ENCODE results near the gene CCDC8. TPM values are rescaled to one million over a fixed set of nuclear protein-coding genes. Genes with fewer than 3 reads are reported as not detected.

CCDC8 gene
- total RNA-seq, 1 experiment from 2014 or later, result not detected

DNA sequence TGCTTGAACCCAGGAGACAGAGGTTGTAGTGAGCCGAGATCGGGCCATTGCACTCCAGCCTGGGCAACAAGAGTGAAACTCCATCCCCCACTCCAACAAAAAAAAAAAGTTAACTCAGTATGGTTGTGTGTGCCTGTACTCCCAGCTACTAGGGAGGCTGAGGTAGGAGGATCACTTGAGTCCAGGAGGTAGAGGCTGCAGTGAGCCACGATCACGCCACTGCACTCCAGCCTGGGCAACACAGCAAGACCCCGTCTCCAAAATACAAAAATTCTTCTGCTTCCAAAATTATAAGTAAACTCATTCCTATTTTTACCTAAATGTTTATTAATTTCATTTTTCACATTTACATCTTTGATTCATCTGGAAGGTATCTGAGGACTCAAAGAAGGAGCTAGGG is 43.6 kb upstream of the CCDC8 start:
- ChIA-PET CTCF (interaction anchor here (0.6 to 1.0 kb wide), 3 partner anchors 55 to 158 kb away, joined by 3 to 4 read pairs (median 3); no protein-coding TSS in a partner anchor), POLR2A (interaction anchor here (0.6 to 1.7 kb wide), 4 partner anchors 9 to 358 kb away, joined by 3 to 7 read pairs (median 5); no protein-coding TSS in a partner anchor)
- BruUV-seq (replicated peaks), result no TSS peak

DNA sequence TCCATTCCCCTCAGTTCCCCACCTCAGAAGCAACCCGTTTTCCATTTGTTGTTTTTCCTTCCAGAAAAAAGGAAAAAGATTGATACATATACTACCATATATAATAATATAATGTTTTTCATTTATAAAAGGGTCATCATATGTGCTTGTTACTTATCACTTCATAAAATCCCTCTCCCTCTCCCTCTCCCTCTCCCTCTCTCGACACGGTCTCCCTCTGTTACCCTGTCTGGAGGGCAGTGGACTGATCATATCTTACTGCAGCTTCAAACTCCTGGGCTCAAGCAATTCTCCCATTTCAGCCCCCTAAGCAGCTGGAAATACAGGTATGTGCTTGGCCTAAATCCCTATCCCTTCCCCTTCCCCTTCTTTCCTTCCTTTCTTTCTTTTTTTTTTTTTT is 40.9 kb upstream of the CCDC8 start:
- Mint-ChIP-seq H3K27me3 (ENCODE audit: insufficient read depth, unreplicated experiment) (no peaks in the 10 kb centered on the region), H3K36me3 (ENCODE audit: insufficient read depth, unreplicated experiment) (no peaks in the 10 kb centered on the region), H3K27ac (ENCODE audit: low read depth, unreplicated experiment) (peak overlapping the region; percentile 59), H3K4me1 (ENCODE audit: insufficient read depth, unreplicated experiment) (peaks cover 33% of the 10 kb centered on the region), H3K4me3 (ENCODE audit: unreplicated experiment) (no peak overlapping the region), H3K9me3 (ENCODE audit: unreplicated experiment) (no peaks in the 10 kb centered on the region)
- ChIA-PET POLR2A (interaction anchor here (0.9 to 2.9 kb wide), 4 partner anchors 12 to 20 kb away, joined by 4 to 17 read pairs (median 7); no protein-coding TSS in a partner anchor), CTCF (interaction anchor here (0.7 kb wide), 1 partner anchor 147 kb away, joined by 3 read pairs; no protein-coding TSS in a partner anchor)
- intact Hi-C loops (cut with micrococcal nuclease), result no loop called here
- TF ChIP-seq, protein P1, sequence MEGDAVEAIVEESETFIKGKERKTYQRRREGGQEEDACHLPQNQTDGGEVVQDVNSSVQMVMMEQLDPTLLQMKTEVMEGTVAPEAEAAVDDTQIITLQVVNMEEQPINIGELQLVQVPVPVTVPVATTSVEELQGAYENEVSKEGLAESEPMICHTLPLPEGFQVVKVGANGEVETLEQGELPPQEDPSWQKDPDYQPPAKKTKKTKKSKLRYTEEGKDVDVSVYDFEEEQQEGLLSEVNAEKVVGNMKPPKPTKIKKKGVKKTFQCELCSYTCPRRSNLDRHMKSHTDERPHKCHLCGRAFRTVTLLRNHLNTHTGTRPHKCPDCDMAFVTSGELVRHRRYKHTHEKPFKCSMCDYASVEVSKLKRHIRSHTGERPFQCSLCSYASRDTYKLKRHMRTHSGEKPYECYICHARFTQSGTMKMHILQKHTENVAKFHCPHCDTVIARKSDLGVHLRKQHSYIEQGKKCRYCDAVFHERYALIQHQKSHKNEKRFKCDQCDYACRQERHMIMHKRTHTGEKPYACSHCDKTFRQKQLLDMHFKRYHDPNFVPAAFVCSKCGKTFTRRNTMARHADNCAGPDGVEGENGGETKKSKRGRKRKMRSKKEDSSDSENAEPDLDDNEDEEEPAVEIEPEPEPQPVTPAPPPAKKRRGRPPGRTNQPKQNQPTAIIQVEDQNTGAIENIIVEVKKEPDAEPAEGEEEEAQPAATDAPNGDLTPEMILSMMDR (IDR thresholded peaks at IDR 0.05; ENCODE audit: unreplicated experiment), result no peak
- DNase-seq (ENCODE audit: unreplicated experiment), result no peak
- no TSS peak for BruUV-seq (replicated peaks)

More for the DNA sequence above, 43.6 kb upstream of the CCDC8 start:
- no peak overlapping the region for H3K27ac Mint-ChIP-seq (ENCODE audit: low read depth, unreplicated experiment)
- no peaks in the 10 kb centered on the region for H3K27me3 Mint-ChIP-seq (ENCODE audit: insufficient read depth, unreplicated experiment)
- DNase-seq (ENCODE audit: unreplicated experiment), result no peak
- H3K9me3 Mint-ChIP-seq (ENCODE audit: unreplicated experiment), result no peaks in the 10 kb centered on the region
- intact Hi-C loops (cut with micrococcal nuclease), result no loop called here
- TF ChIP-seq, protein P1 (IDR thresholded peaks at IDR 0.05; ENCODE audit: unreplicated experiment), result no peak
- peaks cover 21% of the 10 kb centered on the region for H3K4me1 Mint-ChIP-seq (ENCODE audit: insufficient read depth, unreplicated experiment)
- H3K36me3 Mint-ChIP-seq (ENCODE audit: insufficient read depth, unreplicated experiment), result no peaks in the 10 kb centered on the region
- no peak overlapping the region for H3K4me3 Mint-ChIP-seq (ENCODE audit: unreplicated experiment)

DNA sequence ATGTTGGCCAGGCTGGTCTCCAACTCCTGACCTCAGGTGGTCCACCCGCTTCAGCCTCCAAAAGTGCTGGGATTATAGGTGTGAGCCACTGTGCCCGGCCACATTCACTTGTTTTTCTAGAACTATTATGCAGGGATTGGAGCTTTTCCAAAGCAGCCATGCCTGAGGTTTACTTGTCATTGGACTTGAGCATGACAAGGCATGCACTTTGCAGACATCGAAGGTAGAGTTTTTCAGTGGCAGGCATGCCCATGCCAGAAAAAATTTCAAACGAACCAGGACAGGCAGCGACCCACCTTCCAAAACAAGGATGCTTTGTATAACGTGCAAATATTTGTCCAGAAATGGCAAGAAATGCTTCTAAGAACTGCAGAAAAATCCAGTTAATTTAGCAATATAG is 40.3 kb upstream of the CCDC8 start:
- ChIA-PET CTCF (interaction anchor here (0.7 kb wide), 2 partner anchors 83 to 148 kb away, joined by 3 to 6 read pairs; no protein-coding TSS in a partner anchor), POLR2A (interaction anchor here (0.7 to 3.3 kb wide), 6 partner anchors 8 to 147 kb away, joined by 3 to 31 read pairs (median 7); partner anchors contain the start of gene CALM3)
- no peak overlapping the region for H3K4me3 Mint-ChIP-seq (ENCODE audit: unreplicated experiment)
- H3K4me1 Mint-ChIP-seq (ENCODE audit: insufficient read depth, unreplicated experiment), result peaks cover 33% of the 10 kb centered on the region
- H3K36me3 Mint-ChIP-seq (ENCODE audit: insufficient read depth, unreplicated experiment), result no peaks in the 10 kb centered on the region
- peak; percentile 46 for DNase-seq (ENCODE audit: unreplicated experiment)
- no peaks in the 10 kb centered on the region for H3K9me3 Mint-ChIP-seq (ENCODE audit: unreplicated experiment)
- TF ChIP-seq, protein P1 (IDR thresholded peaks at IDR 0.05; ENCODE audit: unreplicated experiment), result no peak
- H3K27ac Mint-ChIP-seq (ENCODE audit: low read depth, unreplicated experiment), result peak overlapping the region; percentile 59
- no TSS peak for BruUV-seq (replicated peaks)
- H3K27me3 Mint-ChIP-seq (ENCODE audit: insufficient read depth, unreplicated experiment), result no peaks in the 10 kb centered on the region
- intact Hi-C loops (cut with micrococcal nuclease), result no loop called here

DNA sequence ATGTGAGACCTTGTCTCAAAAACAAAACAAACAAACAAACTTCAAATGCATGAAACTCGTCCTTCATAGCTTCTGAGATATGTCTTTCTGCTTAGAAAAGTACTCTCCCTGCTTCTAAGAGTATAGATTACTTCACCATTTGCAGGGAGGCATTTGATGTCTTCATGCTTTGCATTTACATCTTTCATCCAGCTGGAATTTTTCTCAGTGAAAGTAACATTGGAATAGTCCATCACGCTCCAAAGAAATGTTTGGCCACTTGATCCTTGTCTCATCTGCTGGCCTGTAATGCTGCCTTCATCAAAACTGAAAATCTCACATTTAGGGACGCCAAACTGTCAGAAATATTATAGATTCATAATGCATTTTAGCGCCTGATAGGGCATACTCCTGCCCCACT is 38.8 kb upstream of the CCDC8 start:
- TF ChIP-seq, protein P1 (IDR thresholded peaks at IDR 0.05; ENCODE audit: unreplicated experiment), result no peak
- Mint-ChIP-seq H3K36me3 (ENCODE audit: insufficient read depth, unreplicated experiment) (no peaks in the 10 kb centered on the region), H3K9me3 (ENCODE audit: unreplicated experiment) (no peaks in the 10 kb centered on the region), H3K27ac (ENCODE audit: low read depth, unreplicated experiment) (no peak overlapping the region), H3K4me3 (ENCODE audit: unreplicated experiment) (no peak overlapping the region), H3K4me1 (ENCODE audit: insufficient read depth, unreplicated experiment) (peaks cover 33% of the 10 kb centered on the region), H3K27me3 (ENCODE audit: insufficient read depth, unreplicated experiment) (no peaks in the 10 kb centered on the region)
- DNase-seq (ENCODE audit: unreplicated experiment), result no peak
- ChIA-PET CTCF (interaction anchor here (0.9 to 1.5 kb wide), 3 partner anchors 8 to 35 kb away, joined by 3 to 4 read pairs (median 3); no protein-coding TSS in a partner anchor), POLR2A (interaction anchor here (1.4 to 3.8 kb wide), 6 partner anchors 9 to 33 kb away, joined by 3 to 31 read pairs (median 21); no protein-coding TSS in a partner anchor)
- no TSS peak for BruUV-seq (replicated peaks)
- intact Hi-C loops (cut with micrococcal nuclease), result no loop called here
